ENCODE data around the gene TMEM132D.

GRCh38 chr12:129779989-129780388, 123.8 kb downstream of the TMEM132D start:
- TF ChIP-seq EZH2 (IDR thresholded peaks at IDR 0.05; ENCODE audit: insufficient read depth, poor library complexity, severe bottlenecking): no peak
- TF ChIP-seq EZH2phosphoT487 (IDR thresholded peaks at IDR 0.05; ENCODE audit: insufficient read depth, low read depth): no peak

Measured in GM23248 (cell line).